ENCODE measurements around the gene UBL7.

UBL7 gene

DNA sequence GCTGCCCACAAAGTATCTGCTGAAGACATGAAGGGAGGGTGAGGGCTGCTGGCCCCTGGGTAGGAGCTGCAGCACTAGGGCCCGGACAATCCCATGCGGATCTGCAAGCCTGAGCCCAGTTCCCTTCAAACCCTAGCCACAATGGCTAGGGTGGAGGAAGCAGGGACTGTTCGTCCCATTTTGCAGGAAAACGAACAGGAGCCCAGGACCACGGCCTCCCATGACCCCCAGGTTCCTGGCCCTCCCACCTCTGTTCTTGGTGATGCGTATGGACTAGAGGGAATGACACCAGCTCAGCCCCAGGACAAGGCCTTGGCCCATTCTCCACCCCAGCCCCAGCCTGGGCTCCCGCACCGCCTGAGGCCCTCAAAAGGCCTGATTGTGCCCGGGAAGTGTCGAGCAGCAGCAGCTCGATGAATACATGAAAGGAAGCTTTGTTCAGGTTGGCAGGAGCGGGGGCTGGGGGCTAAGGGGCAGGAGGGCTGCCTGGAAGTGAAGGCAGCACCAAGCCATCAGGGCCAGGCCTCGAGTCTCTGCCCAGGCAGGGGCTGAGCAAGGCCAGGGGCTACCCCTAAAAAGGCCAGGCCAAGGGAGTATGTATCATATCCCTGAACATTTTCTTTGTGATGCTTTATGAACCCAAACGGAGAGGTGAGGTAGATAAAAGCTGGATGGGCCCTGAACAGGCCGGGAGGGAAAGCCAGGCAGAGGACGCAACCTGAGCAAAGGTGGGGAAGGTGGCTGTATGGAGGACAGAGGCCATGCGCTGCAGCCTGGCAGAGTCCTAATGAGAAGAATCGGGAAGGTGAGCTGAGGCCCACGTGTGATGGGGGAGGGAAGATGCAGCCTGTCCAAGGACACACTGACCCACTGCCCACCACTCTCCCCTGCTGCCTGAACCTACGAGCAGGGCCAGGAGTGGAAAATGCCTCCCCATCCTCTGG, 39.4 kb downstream of the UBL7 start:
- Histone ChIP-seq H3K27me3 (ENCODE audit: insufficient read depth, poor library complexity, severe bottlenecking) (no peaks in the 10 kb centered on the region), H3K27ac (replicated peaks) (no peak overlapping the region), H3K4me3 (replicated peaks; ENCODE audit: insufficient read depth, low read length) (no peak overlapping the region)
- TF ChIP-seq SPI1 (IDR thresholded peaks at IDR 0.05; ENCODE audit: borderline replicate concordance, low read depth) (no peak), POLR2AphosphoS5 (IDR thresholded peaks at IDR 0.05; ENCODE audit: low read depth) (no peak), GABPA (IDR thresholded peaks at IDR 0.05; ENCODE audit: low read depth) (no peak)
- TF ChIP-seq, protein P1, sequence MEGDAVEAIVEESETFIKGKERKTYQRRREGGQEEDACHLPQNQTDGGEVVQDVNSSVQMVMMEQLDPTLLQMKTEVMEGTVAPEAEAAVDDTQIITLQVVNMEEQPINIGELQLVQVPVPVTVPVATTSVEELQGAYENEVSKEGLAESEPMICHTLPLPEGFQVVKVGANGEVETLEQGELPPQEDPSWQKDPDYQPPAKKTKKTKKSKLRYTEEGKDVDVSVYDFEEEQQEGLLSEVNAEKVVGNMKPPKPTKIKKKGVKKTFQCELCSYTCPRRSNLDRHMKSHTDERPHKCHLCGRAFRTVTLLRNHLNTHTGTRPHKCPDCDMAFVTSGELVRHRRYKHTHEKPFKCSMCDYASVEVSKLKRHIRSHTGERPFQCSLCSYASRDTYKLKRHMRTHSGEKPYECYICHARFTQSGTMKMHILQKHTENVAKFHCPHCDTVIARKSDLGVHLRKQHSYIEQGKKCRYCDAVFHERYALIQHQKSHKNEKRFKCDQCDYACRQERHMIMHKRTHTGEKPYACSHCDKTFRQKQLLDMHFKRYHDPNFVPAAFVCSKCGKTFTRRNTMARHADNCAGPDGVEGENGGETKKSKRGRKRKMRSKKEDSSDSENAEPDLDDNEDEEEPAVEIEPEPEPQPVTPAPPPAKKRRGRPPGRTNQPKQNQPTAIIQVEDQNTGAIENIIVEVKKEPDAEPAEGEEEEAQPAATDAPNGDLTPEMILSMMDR (IDR thresholded peaks at IDR 0.05; ENCODE audit: insufficient read depth, low read length) = no peak
- TF ChIP-seq, protein P2, sequence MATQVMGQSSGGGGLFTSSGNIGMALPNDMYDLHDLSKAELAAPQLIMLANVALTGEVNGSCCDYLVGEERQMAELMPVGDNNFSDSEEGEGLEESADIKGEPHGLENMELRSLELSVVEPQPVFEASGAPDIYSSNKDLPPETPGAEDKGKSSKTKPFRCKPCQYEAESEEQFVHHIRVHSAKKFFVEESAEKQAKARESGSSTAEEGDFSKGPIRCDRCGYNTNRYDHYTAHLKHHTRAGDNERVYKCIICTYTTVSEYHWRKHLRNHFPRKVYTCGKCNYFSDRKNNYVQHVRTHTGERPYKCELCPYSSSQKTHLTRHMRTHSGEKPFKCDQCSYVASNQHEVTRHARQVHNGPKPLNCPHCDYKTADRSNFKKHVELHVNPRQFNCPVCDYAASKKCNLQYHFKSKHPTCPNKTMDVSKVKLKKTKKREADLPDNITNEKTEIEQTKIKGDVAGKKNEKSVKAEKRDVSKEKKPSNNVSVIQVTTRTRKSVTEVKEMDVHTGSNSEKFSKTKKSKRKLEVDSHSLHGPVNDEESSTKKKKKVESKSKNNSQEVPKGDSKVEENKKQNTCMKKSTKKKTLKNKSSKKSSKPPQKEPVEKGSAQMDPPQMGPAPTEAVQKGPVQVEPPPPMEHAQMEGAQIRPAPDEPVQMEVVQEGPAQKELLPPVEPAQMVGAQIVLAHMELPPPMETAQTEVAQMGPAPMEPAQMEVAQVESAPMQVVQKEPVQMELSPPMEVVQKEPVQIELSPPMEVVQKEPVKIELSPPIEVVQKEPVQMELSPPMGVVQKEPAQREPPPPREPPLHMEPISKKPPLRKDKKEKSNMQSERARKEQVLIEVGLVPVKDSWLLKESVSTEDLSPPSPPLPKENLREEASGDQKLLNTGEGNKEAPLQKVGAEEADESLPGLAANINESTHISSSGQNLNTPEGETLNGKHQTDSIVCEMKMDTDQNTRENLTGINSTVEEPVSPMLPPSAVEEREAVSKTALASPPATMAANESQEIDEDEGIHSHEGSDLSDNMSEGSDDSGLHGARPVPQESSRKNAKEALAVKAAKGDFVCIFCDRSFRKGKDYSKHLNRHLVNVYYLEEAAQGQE (IDR thresholded peaks at IDR 0.05; ENCODE audit: insufficient replicate concordance, low read depth) = no peak
- no peak for DNase-seq (ENCODE audit: low read depth in 1 of 2, low spot score in 1 of 2)

DNA sequence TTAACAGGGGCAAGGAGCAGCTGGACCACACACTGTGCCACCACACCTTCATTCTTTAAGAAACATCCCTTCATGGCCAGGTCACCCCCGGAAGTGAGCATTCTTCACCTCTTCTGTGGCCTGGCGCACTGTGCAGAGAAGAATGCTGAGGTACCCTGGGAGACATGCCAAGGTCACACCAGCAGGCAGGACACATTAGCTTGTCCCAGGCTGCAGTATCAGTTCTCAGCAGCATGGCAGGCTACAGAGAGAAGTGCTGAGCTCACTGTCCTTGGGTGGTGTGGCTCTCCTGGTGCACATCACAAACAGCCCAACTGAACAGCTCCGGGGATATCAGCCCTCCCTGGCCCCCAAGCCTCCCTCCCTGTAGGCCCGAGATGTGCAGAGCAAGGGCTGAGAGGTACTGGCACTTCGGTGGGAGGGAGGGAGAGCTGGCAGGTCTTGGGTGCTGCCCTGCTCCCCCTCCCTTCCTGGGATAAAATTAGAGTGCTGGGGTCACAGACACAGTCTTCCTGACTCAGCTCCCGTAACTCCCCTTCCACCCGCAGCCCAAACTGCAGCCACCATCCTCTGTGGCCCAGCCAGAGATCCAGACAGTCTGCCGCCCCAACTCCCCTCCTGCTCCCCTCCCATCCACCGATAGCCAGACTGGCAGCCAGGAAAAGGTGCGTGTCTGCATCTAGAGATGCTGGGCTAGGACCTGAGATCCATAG, 40.6 kb downstream of the UBL7 start:
- Histone ChIP-seq H3K4me3 (replicated peaks; ENCODE audit: insufficient read depth, low read length) (no peak overlapping the region), H3K27me3 (ENCODE audit: insufficient read depth, poor library complexity, severe bottlenecking) (no peaks in the 10 kb centered on the region), H3K27ac (replicated peaks) (no peak overlapping the region)
- no peak for DNase-seq (ENCODE audit: low read depth in 1 of 2, low spot score in 1 of 2)
- TF ChIP-seq, protein P1 (IDR thresholded peaks at IDR 0.05; ENCODE audit: insufficient read depth, low read length) = no peak
- TF ChIP-seq, protein P2 (IDR thresholded peaks at IDR 0.05; ENCODE audit: insufficient replicate concordance, low read depth) = no peak
- TF ChIP-seq GABPA (IDR thresholded peaks at IDR 0.05; ENCODE audit: low read depth) = no peak
- no peak for TF ChIP-seq POLR2AphosphoS5 (IDR thresholded peaks at IDR 0.05; ENCODE audit: low read depth)
- TF ChIP-seq SPI1 (IDR thresholded peaks at IDR 0.05; ENCODE audit: borderline replicate concordance, low read depth) = no peak

DNA sequence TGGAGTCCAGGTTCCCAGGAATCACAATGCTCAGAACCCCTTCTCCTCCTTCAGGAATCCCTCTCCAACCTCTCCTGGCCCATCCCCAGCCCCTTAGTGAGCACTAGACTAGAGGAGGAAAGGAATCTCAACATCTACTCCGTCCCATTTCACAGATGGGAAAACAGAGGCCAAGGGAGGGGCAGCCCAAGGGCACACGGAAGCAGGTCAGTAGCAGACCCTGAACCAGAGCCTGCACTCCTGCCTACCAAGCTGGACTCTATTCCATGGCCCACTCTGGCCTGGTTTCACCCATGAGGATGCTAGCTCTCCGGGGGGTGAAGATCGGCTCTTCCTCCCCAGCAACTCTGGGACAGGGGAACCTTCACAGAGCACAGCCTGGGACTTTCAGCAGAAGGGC, 41.5 kb downstream of the UBL7 start:
- no peak overlapping the region for H3K27ac ChIP-seq (replicated peaks)
- TF ChIP-seq, protein P1 (IDR thresholded peaks at IDR 0.05; ENCODE audit: insufficient read depth, low read length) = no peak
- TF ChIP-seq GABPA (IDR thresholded peaks at IDR 0.05; ENCODE audit: low read depth) = no peak
- TF ChIP-seq SPI1 (IDR thresholded peaks at IDR 0.05; ENCODE audit: borderline replicate concordance, low read depth) = no peak
- TF ChIP-seq, protein P2 (IDR thresholded peaks at IDR 0.05; ENCODE audit: insufficient replicate concordance, low read depth) = no peak
- no peak for TF ChIP-seq POLR2AphosphoS5 (IDR thresholded peaks at IDR 0.05; ENCODE audit: low read depth)
- no peak overlapping the region for H3K4me3 ChIP-seq (replicated peaks; ENCODE audit: insufficient read depth, low read length)
- DNase-seq (ENCODE audit: low read depth in 1 of 2, low spot score in 1 of 2) = no peak
- no peaks in the 10 kb centered on the region for H3K27me3 ChIP-seq (ENCODE audit: insufficient read depth, poor library complexity, severe bottlenecking)
